GM12892 (cell line): ENCODE data around the gene APMAP.
"Not testable (repeated sequence)": the region's sequence is repeated elsewhere in the genome, so short reads cannot be mapped to it uniquely, and the experiment has no call there.

ENCODE experiments used
- DNase-seq: peaks from one replicate; pipeline ENCODE4 v3.0.0; 2011; ENCODE audit not compliant: insufficient read length
- FAIRE-seq: peaks from 2 replicates; lab custom pipeline; 2011; peaks lifted over from hg19 to GRCh38; lab: Jason Lieb, UNC
- POLR2A ChIP-seq: IDR thresholded peaks from 2 replicates; pipeline ENCODE4 v1.6.1; 2011; ENCODE audit warnings: low read depth, low read length, control low read depth
- POLR2AphosphoS5 ChIP-seq: IDR thresholded peaks from 2 replicates; pipeline ENCODE4 v1.6.1; 2011; ENCODE audit warnings: low read depth, low read length, control low read depth
- TAF1 ChIP-seq: IDR thresholded peaks from 2 replicates; pipeline ENCODE4 v1.6.1; 2011; ENCODE audit warnings: low read depth, mild to moderate bottlenecking, control low read depth, low read length, borderline replicate concordance

APMAP gene

DNA sequence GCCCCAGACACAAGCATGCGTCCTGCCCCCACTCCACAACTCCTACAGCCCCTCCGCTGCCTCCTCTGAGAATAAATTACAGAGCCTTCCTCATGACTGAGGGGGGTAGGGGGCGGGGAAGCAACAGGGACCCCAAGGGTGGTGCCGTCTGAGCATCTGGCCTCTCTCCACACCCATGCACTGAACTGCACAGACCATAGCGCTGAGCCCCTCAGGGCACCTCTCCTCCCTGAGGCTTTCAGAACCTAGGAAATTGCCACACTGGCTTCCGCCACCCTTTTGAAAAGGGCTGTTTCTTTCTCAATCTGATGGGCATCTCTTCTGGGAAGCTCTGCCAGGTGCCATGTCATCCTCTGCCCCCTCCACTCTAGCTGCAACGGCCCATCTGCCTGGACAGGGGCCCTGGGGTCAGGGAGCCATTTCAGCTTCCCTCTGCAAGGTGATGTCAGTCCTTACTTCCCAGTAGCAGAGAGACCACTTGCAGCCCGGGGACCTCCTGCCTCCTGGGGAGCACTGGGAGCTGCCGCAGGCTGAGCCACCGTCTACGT, 40.9 kb downstream of the APMAP start:
- no peak for DNase-seq
- no peak for FAIRE-seq
- TF ChIP-seq POLR2A, result no peak
- no peak for TF ChIP-seq TAF1
- TF ChIP-seq POLR2AphosphoS5, result no peak

DNA sequence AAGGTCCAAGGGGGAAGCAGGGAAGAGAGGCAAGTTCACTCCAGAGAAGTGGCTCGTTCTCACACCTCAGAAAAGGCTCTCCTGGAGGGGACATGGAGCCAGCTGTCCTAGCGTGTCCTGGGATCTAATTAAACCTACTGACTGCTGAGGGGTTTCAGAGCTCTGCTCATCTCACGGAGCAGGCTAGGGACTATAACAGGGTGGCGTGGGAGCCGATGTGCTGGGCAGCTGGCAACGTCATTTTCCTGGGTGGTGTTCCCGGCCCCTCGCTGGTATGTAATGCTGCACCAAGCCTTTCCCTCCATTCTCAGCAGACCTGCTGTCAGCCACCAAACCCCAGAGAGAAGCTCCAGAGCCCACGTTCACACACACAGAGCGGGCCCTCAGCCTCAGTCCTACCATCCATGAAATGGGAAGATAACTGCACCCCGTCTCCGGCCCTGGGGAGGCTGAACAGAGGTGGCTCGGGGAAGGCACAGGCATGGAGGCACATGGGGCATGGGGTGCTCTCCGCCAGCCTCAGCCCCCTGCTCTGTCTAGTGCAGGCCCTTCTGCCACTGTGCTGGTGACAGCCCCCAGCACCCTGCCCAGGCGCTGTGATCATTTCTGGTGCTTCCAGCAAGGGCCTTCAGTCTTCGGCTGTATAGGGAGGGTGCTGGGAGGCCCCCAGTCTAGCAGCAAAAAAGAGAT, 41.6 kb downstream of the APMAP start:
- DNase-seq (no peak), FAIRE-seq (no peak)
- TF ChIP-seq TAF1, result no peak
- no peak for TF ChIP-seq POLR2A
- no peak for TF ChIP-seq POLR2AphosphoS5

DNA sequence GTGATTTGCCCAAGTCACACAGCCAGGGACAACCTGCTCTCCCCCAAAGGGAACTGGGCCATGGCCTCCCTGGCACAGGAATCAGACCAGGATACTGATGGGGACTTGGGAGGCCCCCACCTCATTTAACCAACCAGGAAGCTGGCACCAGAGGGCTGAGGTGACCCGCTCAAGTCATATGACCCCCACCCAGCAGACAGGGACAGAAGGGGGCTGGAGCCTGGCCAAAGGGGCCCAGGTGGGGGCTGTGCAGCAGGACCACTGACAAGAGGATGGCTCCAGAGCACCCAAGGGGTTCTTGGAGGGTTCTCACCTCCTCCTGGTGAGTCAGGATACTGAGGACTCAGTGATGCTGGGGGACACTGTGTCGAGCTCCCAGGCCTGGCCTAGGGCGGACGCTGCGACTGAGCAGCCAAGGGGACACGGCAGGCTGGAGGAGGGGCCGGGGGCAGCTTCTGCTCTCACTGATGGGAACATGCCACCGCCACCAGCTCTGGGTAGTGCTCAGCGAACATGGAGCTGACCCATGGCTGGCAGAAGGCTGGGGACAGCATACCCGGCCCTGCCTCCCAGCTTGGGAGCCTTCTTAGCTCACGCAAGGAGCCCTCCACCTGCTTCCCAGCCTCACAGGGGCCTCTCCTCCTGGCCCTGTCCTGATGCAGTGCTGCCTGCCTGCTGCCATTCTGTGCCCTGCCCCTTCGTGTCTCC, 42.3 kb downstream of the APMAP start:
- no peak for FAIRE-seq
- TF ChIP-seq POLR2A, result no peak
- TF ChIP-seq POLR2AphosphoS5, result no peak
- TF ChIP-seq TAF1, result no peak
- no peak for DNase-seq

DNA sequence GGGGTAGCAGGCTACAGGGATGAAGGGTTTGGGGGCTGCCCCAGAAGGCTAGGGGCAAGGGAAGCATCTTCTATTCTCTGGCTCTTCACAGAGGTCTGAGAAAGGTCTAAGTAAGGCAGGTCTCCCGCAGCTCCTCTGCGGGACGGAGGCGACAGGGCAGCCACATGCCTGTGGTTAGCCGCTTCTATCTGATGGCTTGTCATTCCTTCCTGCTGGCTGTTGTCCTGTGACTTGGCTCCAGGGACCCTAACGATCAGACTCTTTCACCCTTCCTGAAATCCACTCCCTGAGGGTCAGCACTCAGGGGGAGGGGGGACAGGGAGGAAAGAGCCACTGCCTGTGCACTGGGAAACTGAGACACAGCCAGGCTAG, 42.8 kb downstream of the APMAP start:
- FAIRE-seq, result no peak
- no peak for DNase-seq
- TF ChIP-seq POLR2A, result no peak
- no peak for TF ChIP-seq TAF1
- no peak for TF ChIP-seq POLR2AphosphoS5

DNA sequence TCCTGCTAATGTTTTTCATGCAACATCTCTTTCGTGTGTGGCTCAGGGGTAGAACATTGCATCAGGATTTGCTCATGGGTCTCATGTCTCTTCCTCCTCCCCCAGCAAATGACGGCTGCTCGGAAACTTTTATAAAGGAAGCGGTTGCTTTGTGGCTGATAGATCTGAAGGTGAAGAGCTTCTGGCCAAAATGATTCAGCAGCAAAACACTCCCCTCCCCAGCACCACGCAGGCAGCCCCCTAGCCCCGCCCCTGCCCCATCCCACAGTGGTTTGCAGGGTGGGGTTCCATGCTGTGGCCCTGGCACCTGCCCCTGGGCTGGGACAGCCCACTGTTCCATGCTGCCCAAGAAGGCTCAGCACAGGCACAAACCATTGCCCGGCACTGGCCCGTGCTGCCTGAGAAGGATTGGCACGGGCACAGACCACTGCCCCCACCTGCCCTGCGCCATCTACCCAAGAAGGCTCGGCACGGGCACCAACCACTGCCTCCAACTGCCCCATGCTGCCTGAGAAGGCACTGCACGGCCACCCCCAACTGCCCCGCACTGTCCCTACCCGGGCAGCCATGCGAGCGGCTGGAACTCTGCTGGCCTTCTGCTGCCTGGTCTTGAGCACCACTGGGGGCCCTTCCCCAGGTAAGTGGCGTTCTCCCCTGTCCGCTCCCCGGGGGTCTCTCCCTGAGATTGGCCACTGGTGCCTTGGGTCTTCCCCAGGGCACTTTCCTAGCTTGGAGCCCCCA, 43.4 kb downstream of the APMAP start, which contains the start of gene CST7:
CST7 (plus strand) TSS at position 331 of the 741 bp plus-strand sequence; CDS start at position 568, 237 bp downstream.
- no peak for FAIRE-seq
- no peak for TF ChIP-seq POLR2AphosphoS5
- no peak for TF ChIP-seq TAF1
- TF ChIP-seq POLR2A, result no peak
- no peak for DNase-seq

DNA sequence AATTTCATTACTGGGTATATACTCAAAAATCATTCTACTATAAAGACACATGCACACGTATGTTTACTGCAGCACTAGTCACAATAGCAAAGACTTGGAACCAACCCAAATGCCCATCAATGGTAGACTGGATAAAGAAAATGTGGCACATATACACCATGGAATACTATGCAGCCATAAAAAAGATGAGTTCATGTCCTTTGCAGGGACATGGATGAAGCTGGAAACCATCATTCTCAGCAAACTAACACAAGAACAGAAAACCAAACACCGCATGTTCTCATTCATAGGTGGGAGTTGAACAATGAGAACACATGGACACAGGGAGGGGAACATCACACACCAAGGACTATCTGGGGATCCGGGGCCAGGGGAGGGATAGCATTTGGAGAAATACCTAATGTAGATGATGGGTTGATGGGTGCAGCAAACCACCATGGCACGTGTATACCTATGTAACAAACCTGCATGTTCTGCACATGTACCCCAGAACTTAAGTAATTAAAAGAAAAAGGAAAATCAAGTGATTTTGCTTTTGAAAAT, 44.1 kb downstream of the APMAP start:
- DNase-seq, FAIRE-seq: not testable (repeated sequence)

DNA sequence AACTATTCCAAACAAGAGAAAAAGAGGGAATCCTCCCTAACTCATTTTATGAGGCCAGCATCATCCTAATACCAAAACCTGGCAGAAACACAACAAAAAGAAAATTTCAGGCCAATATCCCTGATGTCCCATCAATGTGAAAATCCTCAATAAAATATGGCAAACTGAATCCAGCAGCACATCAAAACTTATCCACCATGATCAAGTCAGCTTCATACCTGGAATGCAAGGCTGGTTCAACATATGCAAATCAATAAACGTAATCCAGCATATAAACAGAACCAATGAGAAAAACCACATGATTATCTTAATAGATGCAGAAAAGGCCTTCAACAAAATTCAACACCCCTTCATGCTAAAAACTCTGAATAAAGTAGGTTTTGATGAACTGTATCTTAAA, 46.2 kb downstream of the APMAP start:
- FAIRE-seq, DNase-seq: not testable (repeated sequence)

DNA sequence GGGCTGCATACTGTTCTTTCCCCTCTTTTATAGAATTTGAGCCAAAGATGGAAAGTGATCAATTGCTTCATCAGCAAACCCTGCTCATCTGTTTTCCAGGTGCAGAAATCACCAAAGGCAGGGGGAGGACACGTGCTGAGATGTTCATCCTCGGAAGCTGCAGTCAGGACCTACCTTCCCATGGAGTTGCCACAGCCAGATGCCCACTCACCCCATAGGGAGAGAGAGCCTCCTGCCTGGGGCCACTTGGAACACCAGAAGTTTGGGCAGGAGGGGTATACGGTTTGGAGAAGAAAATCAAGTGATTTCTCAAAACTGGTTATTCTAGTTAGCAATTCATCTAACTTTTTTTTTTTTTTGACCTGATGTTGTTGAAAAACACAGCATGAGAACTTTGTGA, 48.8 kb downstream of the APMAP start:
- DNase-seq (no peak), FAIRE-seq (no peak)
- no peak for TF ChIP-seq TAF1

DNA sequence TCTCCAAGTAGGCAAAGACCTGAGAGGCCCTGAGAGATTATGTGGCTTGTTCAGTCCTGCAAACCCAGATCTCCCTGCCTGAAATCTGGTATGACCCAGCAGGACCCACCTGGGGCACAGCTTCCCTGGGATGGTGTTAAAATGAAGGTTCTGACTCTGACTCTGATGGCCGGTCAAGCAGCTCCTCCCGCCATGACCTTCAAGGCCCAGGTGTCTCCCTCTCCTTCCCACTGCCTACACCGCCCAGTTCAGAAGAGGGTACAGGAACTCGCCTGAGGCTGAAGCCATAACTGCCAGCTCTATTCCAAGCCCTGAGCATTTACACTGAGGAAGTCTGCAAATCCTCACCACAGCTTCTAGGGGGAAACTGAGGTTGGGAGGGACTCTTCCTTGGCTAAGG, 49.4 kb downstream of the APMAP start:
- DNase-seq, result no peak
- FAIRE-seq, result no peak
- no peak for TF ChIP-seq POLR2AphosphoS5
- no peak for TF ChIP-seq POLR2A
- no peak for TF ChIP-seq TAF1

DNA sequence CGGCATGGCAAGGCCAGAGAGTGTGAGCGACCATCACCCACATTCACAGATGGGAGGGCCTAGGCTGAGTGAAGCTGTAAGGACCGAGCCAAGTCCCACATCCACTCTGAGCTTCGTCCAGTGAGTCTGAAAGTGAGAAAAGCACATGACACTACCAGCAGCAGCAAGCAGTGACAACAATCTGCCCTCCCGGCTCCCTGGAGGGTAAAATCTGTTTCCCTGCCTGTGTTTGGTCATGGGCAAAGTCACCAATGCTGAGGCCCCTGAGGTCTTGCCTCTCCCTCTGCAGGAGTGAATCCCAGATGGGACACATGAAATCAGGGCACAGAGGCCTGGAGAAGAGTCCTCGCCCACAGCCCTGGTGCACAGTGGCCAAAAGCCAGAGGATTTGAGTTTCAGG, 49.9 kb downstream of the APMAP start:
- DNase-seq (no peak), FAIRE-seq (no peak)
- no peak for TF ChIP-seq POLR2AphosphoS5
- no peak for TF ChIP-seq POLR2A
- no peak for TF ChIP-seq TAF1

DNA sequence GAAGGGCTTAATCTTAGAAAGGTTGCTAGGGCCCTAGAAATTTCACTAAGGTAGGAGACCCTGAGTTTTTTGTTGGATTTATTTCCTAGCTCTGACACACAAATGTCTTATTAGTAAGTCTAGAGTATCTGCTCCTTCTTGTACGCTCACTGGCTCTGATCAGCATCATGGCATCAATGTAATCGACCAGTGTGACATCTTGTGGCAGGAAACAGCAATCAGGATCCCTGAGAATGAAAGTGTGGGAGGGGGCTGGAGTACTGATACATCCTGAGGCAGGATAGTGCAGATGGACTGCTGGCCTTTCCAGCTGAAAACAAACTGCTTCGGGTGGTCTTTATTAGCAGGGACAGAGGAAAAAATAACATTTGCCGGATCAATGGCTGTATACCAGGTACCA, 53.5 kb downstream of the APMAP start:
- no peak for FAIRE-seq

More for the DNA sequence above, 53.5 kb downstream of the APMAP start:
- TF ChIP-seq POLR2AphosphoS5, result no peak
- no peak for TF ChIP-seq POLR2A
- TF ChIP-seq TAF1, result no peak
- DNase-seq, result no peak
